Measurements from ENCODE around the gene THSD7B. TPM values are rescaled to one million over a fixed set of nuclear protein-coding genes. Genes with fewer than 3 reads are reported as not detected.

Gene THSD7B
- total and polyA plus RNA-seq, 9 of the 15 experiments (the other 6 are each of a cell fraction or from before 2014, with no cell fraction given), result not detected

- no peak overlapping the region for H3K27ac ChIP-seq (ENCODE audit: extremely low read depth, low read depth, low read length)
- BruUV-seq (replicated peaks), result no TSS peak
- no peaks in the 10 kb centered on the region for H3K4me1 ChIP-seq (replicated peaks in 1 of 2; ENCODE audit: control insufficient read depth in 2 of 2, insufficient read depth in 2 of 2, low read length in 2 of 2)
- ChIA-PET POLR2A (no interaction called here), CTCF (ENCODE audit: low intra/inter-chr PET ratio) (no interaction called here)
- no peaks in the 10 kb centered on the region for H3K27me3 ChIP-seq (ENCODE audit: control insufficient read depth in 2 of 2, insufficient read depth in 2 of 2, low read length in 2 of 2)
- H3K9ac ChIP-seq (ENCODE audit: insufficient read depth in 1 of 2, low read depth in 2 of 2, low read length in 2 of 2), result no peak overlapping the region
- no peak overlapping the region for H3K4me2 ChIP-seq (ENCODE audit: insufficient read depth, low read length)
- H3K9me1 ChIP-seq (ENCODE audit: control insufficient read depth, insufficient read depth, low read length), result no peaks in the 10 kb centered on the region
- intact Hi-C loops (cut with micrococcal nuclease) (no loop called here), in situ Hi-C loops (cut with MboI) (no loop called here)
- 0% methylated on average over 1 of the region's 1 CpG for WGBS (ENCODE audit: insufficient coverage, low coverage, missing lambda C conversion rate)
- no peaks in the 10 kb centered on the region for H3K79me2 ChIP-seq (ENCODE audit: control insufficient read depth, insufficient read depth, low read length)
- H3K4me3 ChIP-seq, result no peak overlapping the region
- no peak for DNase-seq (ENCODE audit: extremely low read depth in 1 of 4, low spot score in 3 of 4)
- TF ChIP-seq CEBPB (tag; IDR thresholded peaks at IDR 0.05) (no peak), ARID4B (CRISPR knock-in tag; IDR thresholded peaks at IDR 0.05) (no peak), SRSF7 (optimal IDR thresholded peaks at IDR 0.05; ENCODE audit: low read depth, low read length) (no peak), GATAD2A (IDR thresholded peaks at IDR 0.05) (no peak), SP1 (CRISPR knock-in tag; IDR thresholded peaks at IDR 0.05) (no peak), HMGXB4 (CRISPR knock-in tag; IDR thresholded peaks at IDR 0.05) (no peak), HSF4 (CRISPR knock-in tag; IDR thresholded peaks at IDR 0.05; ENCODE audit: borderline replicate concordance) (no peak), RERE (CRISPR knock-in tag; IDR thresholded peaks at IDR 0.05; ENCODE audit: borderline replicate concordance) (no peak)
- H3K9me3 ChIP-seq (replicated peaks; ENCODE audit: control insufficient read depth, insufficient read depth, low read depth, low read length), result no peaks in the 10 kb centered on the region
- no peaks in the 10 kb centered on the region for H4K20me1 ChIP-seq (replicated peaks; ENCODE audit: control insufficient read depth, insufficient read depth, low read length)
- ATAC-seq, result no peak
- H2AFZ ChIP-seq (ENCODE audit: low read depth, low read length), result no peak overlapping the region
- no peaks in the 10 kb centered on the region for H3K36me3 ChIP-seq (ENCODE audit: control insufficient read depth, insufficient read depth, low read length)
- FAIRE-seq, result no peak
Measured at GRCh38 chr2:136891100-136891499, 125.8 kb downstream of the THSD7B start.

All from K562 (cell line).